Measurements from ENCODE around the gene CHI3L2.

DNA sequence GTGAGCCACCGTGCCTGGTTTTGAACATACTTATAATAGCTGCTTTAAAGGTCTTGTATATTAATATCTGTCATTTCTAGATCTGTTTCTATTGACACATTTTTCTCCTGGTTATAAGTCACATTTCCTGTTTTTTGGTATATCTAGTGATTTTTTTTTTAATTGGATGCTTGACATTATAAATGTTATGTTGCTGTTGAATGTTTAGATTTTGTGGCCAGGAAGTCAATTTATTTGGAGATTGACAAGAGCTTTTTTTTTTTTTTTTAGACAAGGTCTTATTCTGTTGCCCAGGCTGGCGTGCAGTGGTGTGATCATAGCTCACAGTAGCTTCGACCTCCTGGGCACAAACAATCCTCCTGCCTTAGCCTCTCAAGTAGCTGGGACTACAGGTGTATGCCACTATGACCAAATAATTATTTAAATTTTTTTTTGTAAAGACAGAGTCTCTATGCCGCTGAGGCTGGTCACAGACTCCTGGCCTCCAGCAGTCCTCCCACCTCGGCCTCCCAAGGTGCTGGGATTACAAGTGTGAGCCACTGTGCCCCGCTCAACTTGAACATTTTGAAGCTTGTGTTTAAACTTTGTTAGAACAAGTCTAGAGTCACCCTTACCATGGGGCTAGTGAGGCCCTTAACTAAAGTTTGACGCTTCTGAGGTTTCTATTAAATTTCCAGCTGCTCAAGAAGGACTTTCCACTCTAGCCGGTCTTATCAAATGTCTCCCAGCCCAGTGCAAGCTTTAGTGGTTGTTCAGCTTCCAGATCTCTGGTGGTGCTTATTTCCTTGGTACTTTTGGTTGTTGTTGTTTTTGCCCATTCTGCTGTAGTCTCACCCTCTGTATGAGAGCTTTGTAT, 8.6 kb upstream of the CHI3L2 start:
- TF ChIP-seq, protein P1, sequence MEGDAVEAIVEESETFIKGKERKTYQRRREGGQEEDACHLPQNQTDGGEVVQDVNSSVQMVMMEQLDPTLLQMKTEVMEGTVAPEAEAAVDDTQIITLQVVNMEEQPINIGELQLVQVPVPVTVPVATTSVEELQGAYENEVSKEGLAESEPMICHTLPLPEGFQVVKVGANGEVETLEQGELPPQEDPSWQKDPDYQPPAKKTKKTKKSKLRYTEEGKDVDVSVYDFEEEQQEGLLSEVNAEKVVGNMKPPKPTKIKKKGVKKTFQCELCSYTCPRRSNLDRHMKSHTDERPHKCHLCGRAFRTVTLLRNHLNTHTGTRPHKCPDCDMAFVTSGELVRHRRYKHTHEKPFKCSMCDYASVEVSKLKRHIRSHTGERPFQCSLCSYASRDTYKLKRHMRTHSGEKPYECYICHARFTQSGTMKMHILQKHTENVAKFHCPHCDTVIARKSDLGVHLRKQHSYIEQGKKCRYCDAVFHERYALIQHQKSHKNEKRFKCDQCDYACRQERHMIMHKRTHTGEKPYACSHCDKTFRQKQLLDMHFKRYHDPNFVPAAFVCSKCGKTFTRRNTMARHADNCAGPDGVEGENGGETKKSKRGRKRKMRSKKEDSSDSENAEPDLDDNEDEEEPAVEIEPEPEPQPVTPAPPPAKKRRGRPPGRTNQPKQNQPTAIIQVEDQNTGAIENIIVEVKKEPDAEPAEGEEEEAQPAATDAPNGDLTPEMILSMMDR (IDR thresholded peaks at IDR 0.05): no peak
- TF ChIP-seq POLR2A (IDR thresholded peaks at IDR 0.05): no peak
- no peak for TF ChIP-seq POLR2AphosphoS5 (IDR thresholded peaks at IDR 0.05)
